HG02588 (cell line): ENCODE measurements around the gene SLITRK1.

Source experiments
- ATAC-seq: cut with Tn5 transposase; IDR thresholded peaks from one replicate; pipeline ENCODE4 v1.9.1; 2021; ENCODE audit warnings: mild to moderate bottlenecking, moderate library complexity; ENCODE audit not compliant: unreplicated experiment

The SLITRK1 gene

GRCh38 chr13:83867708-83868107 is 14.6 kb downstream of the SLITRK1 start:
- ATAC-seq: no peak

GRCh38 chr13:83865161-83866137 is 16.8 kb downstream of the SLITRK1 start:
- ATAC-seq: no peak

GRCh38 chr13:83853771-83854170 is 28.5 kb downstream of the SLITRK1 start:
- ATAC-seq: no peak

- no peak for ATAC-seq
Measured at GRCh38 chr13:83845106-83845505, 37.2 kb downstream of the SLITRK1 start.

- no peak for ATAC-seq
Measured at GRCh38 chr13:83839146-83839545, 43.1 kb downstream of the SLITRK1 start.

- no peak for ATAC-seq
Measured at GRCh38 chr13:83831796-83832195, 50.5 kb downstream of the SLITRK1 start.

GRCh38 chr13:83829810-83830209 is 52.5 kb downstream of the SLITRK1 start:
- ATAC-seq: no peak

GRCh38 chr13:83827338-83827737 is 54.9 kb downstream of the SLITRK1 start:
- ATAC-seq: no peak
